Ovary (tissue), 3 donors: Measurements from ENCODE around the gene HTR3C.

ENCODE experiments used
- POLR2A ChIP-seq: fragments of 450-650 bp; IDR thresholded peaks from one replicate; pipeline ENCODE4 v1.6.1; 2017; ENCODE audit warnings: antibody characterized with exemption, mild to moderate bottlenecking, moderate library complexity
- TF ChIP-seq, protein P1 (sequence below), 3 donors: fragments of 450-650 bp in 2 of 3; fragments of 200-600 bp in 1 of 3; IDR thresholded peaks; one replicate each; pipeline versions ENCODE4 v1.5.1 to v1.8.0; 2016 to 2022; ENCODE audit warnings: antibody characterized with exemption in 3 of 3, mild to moderate bottlenecking in 1 of 3
- donor health status: DM: no; HTN: no; CAD: no.

GRCh38 chr3:184077881-184078280, 25.0 kb downstream of the HTR3C start:
- TF ChIP-seq, protein P1, sequence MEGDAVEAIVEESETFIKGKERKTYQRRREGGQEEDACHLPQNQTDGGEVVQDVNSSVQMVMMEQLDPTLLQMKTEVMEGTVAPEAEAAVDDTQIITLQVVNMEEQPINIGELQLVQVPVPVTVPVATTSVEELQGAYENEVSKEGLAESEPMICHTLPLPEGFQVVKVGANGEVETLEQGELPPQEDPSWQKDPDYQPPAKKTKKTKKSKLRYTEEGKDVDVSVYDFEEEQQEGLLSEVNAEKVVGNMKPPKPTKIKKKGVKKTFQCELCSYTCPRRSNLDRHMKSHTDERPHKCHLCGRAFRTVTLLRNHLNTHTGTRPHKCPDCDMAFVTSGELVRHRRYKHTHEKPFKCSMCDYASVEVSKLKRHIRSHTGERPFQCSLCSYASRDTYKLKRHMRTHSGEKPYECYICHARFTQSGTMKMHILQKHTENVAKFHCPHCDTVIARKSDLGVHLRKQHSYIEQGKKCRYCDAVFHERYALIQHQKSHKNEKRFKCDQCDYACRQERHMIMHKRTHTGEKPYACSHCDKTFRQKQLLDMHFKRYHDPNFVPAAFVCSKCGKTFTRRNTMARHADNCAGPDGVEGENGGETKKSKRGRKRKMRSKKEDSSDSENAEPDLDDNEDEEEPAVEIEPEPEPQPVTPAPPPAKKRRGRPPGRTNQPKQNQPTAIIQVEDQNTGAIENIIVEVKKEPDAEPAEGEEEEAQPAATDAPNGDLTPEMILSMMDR (IDR thresholded peaks at IDR 0.05), result no peak
- TF ChIP-seq POLR2A, result no peak
